Upper lobe of right lung (tissue), 1 donor: Measurements from ENCODE around the gene IL1R1. TPM values are rescaled to one million over a fixed set of nuclear protein-coding genes. Genes with fewer than 3 reads are reported as not detected.

Experiments
- ATAC-seq: fragments of 200-7000 bp; cut with Tn5 transposase; one replicate; pipeline ENCODE4 v1.9.1; 2020; ENCODE audit warnings: mild to moderate bottlenecking, moderate library complexity
- DNase-seq: peaks from one replicate; pipeline ENCODE4 v3.0.0-alpha.2; 2020
- H3K27ac ChIP-seq: fragments of 200-600 bp; one replicate; pipeline ENCODE4 v1.8.0; 2022
- H3K27me3 ChIP-seq: fragments of 200-600 bp; one replicate; pipeline ENCODE4 v1.8.0; 2022; ENCODE audit warnings: mild to moderate bottlenecking
- H3K36me3 ChIP-seq: fragments of 200-600 bp; one replicate; pipeline ENCODE4 v1.8.0; 2022
- H3K4me1 ChIP-seq: fragments of 200-600 bp; one replicate; pipeline ENCODE4 v1.8.0; 2022
- H3K4me3 ChIP-seq: fragments of 200-600 bp; one replicate; pipeline ENCODE4 v1.8.0; 2022; ENCODE audit warnings: mild to moderate bottlenecking
- H3K9me3 ChIP-seq: fragments of 200-600 bp; one replicate; pipeline ENCODE4 v1.8.0; 2022
- intact Hi-C: fragments of 100-400 bp; cut with DNase I; formaldehyde crosslinking; loops from one replicate; pipeline ENCODE4 v1.11.0; 2022
- total RNA-seq: library from RNA; stranded (reverse); fragmentation: NEBNext Ultra II Directional; extraction: Animal tissue kit (Norgen Biotek cat#: 25700); gene quantifications from one replicate; pipeline ENCODE4 v1.2.1, GENCODE V29; 2021
- TF ChIP-seq, protein P1 (sequence below): fragments of 200-600 bp; IDR thresholded peaks from one replicate; pipeline ENCODE4 v1.8.0; 2022; ENCODE audit warnings: antibody characterized with exemption
- donor health status: DM: no; HTN: yes; CAD: no; lungs with severe emphysema.

Gene IL1R1
- total RNA-seq, 1 donor from 2014 or later, result 196 TPM

DNA sequence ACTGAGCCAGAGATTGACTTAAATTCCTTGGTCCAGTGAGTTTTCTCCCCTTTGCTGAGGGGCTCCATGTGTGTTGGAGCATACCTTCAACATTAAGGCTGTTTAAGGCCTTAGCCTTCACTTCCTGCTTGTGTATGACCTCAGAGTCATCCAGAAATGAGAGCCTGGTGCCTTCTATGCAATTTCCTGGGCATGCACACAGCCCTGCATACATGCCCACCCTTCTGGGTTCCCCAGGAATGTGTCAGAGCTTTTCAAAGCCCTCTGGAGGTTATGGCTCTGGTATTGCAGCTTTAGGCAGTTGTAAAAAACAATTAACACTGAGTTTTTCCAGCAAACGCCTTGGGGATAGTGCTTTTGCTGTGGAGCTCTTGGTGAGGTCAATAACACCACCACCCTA, 16.7 kb downstream of the IL1R1 start:
- TF ChIP-seq, protein P1, sequence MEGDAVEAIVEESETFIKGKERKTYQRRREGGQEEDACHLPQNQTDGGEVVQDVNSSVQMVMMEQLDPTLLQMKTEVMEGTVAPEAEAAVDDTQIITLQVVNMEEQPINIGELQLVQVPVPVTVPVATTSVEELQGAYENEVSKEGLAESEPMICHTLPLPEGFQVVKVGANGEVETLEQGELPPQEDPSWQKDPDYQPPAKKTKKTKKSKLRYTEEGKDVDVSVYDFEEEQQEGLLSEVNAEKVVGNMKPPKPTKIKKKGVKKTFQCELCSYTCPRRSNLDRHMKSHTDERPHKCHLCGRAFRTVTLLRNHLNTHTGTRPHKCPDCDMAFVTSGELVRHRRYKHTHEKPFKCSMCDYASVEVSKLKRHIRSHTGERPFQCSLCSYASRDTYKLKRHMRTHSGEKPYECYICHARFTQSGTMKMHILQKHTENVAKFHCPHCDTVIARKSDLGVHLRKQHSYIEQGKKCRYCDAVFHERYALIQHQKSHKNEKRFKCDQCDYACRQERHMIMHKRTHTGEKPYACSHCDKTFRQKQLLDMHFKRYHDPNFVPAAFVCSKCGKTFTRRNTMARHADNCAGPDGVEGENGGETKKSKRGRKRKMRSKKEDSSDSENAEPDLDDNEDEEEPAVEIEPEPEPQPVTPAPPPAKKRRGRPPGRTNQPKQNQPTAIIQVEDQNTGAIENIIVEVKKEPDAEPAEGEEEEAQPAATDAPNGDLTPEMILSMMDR, result no peak
- Histone ChIP-seq H3K27me3 (no peaks in the 10 kb centered on the region), H3K4me3 (no peak overlapping the region), H3K36me3 (peaks cover 26% of the 10 kb centered on the region), H3K9me3 (no peaks in the 10 kb centered on the region), H3K27ac (no peak overlapping the region), H3K4me1 (peaks cover 36% of the 10 kb centered on the region)
- ATAC-seq, result peak; percentile 26
- DNase-seq, result no peak
- intact Hi-C loops, result no loop called here

DNA sequence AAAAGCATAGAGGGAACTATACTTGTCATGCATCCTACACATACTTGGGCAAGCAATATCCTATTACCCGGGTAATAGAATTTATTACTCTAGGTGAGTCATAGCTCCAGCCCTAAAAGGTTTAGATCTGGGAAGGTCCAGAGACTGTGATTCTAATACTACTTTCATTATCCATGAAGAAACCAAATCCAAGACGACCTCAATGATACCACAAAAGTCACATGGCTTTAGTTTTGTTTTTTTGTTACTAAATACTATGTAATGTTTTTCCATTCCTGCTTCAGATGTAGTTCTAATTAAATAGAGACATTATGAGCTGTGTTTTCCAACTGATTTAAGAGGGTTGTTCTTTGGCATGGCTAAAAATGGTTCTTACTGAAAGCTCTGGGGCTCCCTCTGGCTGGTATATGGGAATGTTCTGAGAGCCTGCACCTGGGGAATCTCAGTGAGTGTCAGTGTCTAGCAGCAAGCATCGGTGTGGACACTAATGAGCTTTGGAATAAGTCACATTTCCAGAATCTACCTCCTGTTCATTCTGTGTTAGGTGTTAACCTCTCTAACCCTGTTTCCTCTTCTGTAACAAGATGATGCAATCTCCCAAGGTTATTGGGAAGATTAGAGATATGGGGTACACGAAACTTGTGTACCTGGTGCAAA, 23.8 kb downstream of the IL1R1 start:
- Histone ChIP-seq H3K27me3 (no peaks in the 10 kb centered on the region), H3K9me3 (no peaks in the 10 kb centered on the region), H3K4me3 (no peak overlapping the region), H3K4me1 (peaks cover 22% of the 10 kb centered on the region), H3K27ac (peak overlapping the region; percentile 14), H3K36me3 (peaks cover 64% of the 10 kb centered on the region)
- ATAC-seq, result peak; percentile 80
- TF ChIP-seq, protein P1, result peak; percentile 55
- no peak for DNase-seq
- intact Hi-C loops, result loop anchor here (5.0 kb wide), 1 partner anchor 144 kb away; no protein-coding TSS in a partner anchor

DNA sequence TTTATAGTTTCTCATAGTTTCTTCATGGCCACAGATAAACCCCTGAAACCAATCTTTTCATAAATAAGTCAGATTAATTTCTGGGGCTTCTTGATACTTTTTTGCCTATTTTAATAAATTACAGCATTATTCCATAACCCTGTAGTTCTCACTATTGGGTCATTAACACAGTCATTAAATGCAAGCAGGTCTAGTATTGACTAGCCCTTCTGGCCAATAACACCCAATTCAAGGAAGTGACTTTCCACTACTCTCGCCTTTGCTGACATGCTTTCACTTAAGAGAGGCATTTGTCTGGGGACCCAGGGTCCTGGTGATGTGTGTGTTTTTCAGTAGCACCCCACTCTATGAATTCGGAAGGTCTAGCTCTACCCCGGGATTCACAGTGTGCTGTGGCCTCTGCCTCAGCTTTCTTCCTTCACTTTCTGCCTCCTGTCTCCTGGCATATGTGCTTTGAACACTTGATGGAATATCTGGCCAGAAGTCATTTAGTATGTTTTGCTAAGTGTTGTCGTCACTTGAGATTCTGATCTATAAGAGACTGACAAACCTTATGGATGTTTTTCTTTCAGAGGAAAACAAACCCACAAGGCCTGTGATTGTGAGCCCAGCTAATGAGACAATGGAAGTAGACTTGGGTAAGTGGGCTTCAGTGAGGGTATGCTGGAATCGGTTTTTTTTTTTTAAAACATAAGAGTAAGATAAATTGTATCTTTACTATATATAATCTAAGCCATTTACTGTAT, 25.7 kb downstream of the IL1R1 start:
- TF ChIP-seq, protein P1, result no peak
- DNase-seq, result no peak
- H3K27ac ChIP-seq, result no peak overlapping the region
- H3K36me3 ChIP-seq, result peaks cover 83% of the 10 kb centered on the region
- H3K4me1 ChIP-seq, result peaks cover 22% of the 10 kb centered on the region
- no peak overlapping the region for H3K4me3 ChIP-seq
- H3K9me3 ChIP-seq, result no peaks in the 10 kb centered on the region
- no peaks in the 10 kb centered on the region for H3K27me3 ChIP-seq
- intact Hi-C loops, result loop anchor here (5.0 kb wide), 1 partner anchor 146 kb away; no protein-coding TSS in a partner anchor
- no peak for ATAC-seq

DNA sequence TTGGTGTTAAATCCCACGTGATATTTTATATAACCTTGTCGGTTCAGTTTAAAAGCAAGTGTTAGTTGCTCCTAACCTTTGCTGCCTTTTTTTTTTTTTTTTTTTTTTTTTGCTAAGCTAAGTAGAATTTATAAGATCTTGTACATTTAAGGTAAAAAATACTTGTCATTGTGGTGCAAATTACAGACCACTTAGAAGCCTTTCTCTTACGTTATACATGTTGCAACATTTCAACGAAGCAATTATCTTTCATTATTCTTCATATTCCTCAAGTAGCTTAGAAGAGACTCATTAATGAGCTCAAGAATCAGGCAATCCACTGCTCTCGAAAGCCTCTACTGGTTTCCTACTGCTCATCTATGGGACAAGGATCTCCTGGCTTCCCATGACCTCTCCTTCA, 29.4 kb downstream of the IL1R1 start:
- no peak for ATAC-seq
- TF ChIP-seq, protein P1, result no peak
- H3K4me1 ChIP-seq, result no peaks in the 10 kb centered on the region
- no peak overlapping the region for H3K27ac ChIP-seq
- intact Hi-C loops, result no loop called here
- H3K27me3 ChIP-seq, result no peaks in the 10 kb centered on the region
- no peaks in the 10 kb centered on the region for H3K9me3 ChIP-seq
- DNase-seq, result no peak
- H3K36me3 ChIP-seq, result peaks cover 95% of the 10 kb centered on the region
- H3K4me3 ChIP-seq, result no peak overlapping the region

DNA sequence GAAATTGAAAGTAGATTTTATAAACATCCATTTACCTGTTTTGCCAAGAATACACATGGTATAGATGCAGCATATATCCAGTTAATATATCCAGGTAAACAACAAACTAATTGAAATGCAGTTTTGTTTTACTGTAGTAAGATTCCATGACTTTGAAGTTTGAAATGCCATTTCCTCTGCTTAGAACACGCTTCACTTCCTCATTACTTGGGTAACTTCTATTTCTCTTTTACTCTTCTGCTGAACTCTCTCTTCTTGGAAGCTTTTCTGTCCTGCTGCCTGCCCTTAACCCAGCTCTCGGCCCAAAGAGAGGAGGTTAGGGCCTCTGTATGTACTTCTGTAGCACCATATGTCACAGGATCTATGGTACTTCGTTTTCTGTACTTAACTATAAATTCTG, 30.2 kb downstream of the IL1R1 start:
- no peak overlapping the region for H3K27ac ChIP-seq
- intact Hi-C loops, result no loop called here
- no peak overlapping the region for H3K4me3 ChIP-seq
- no peaks in the 10 kb centered on the region for H3K4me1 ChIP-seq
- H3K36me3 ChIP-seq, result peaks cover 100% of the 10 kb centered on the region
- peak; percentile 20 for ATAC-seq
- TF ChIP-seq, protein P1, result no peak
- no peak for DNase-seq
- H3K9me3 ChIP-seq, result no peaks in the 10 kb centered on the region
- no peaks in the 10 kb centered on the region for H3K27me3 ChIP-seq
